B cell (primary cell): ENCODE measurements around the gene TLK1.

ENCODE experiments used
- EZH2 ChIP-seq: IDR thresholded peaks from 2 replicates; pipeline ENCODE4 v1.6.1; 2012; ENCODE audit warnings: borderline replicate concordance, low read depth, mild to moderate bottlenecking, moderate library complexity, low read length; ENCODE audit not compliant: insufficient read depth, poor library complexity, severe bottlenecking
- TF ChIP-seq, protein P1 (sequence below): fragments of 200-600 bp; IDR thresholded peaks from one replicate; pipeline ENCODE4 v1.8.0; 2022; ENCODE audit warnings: antibody characterized with exemption, mild to moderate bottlenecking

DNA sequence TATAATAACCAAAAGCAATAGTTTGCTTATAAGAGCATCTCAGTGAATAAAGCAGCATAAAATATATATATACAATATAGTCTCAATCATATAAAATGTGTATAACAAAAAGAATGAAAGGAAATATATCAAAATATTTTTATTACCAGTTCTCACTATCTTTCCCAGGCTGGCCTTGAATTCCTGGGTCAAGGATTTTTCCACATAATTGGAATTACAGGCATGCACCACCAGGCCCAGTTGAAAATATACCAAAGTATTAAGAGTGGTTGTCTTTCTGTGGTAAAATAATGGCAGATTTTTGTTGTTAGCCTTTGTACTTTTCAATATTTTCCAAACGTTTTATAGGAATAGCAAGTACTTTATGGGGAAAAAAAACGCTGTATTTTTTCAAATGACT is 8.6 kb upstream of the TLK1 start:
- TF ChIP-seq, protein P1, sequence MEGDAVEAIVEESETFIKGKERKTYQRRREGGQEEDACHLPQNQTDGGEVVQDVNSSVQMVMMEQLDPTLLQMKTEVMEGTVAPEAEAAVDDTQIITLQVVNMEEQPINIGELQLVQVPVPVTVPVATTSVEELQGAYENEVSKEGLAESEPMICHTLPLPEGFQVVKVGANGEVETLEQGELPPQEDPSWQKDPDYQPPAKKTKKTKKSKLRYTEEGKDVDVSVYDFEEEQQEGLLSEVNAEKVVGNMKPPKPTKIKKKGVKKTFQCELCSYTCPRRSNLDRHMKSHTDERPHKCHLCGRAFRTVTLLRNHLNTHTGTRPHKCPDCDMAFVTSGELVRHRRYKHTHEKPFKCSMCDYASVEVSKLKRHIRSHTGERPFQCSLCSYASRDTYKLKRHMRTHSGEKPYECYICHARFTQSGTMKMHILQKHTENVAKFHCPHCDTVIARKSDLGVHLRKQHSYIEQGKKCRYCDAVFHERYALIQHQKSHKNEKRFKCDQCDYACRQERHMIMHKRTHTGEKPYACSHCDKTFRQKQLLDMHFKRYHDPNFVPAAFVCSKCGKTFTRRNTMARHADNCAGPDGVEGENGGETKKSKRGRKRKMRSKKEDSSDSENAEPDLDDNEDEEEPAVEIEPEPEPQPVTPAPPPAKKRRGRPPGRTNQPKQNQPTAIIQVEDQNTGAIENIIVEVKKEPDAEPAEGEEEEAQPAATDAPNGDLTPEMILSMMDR = no peak
- no peak for TF ChIP-seq EZH2
